K562 (cell line): Measurements from ENCODE around the gene NUP214. TPM values are rescaled to one million over a fixed set of nuclear protein-coding genes. Genes with fewer than 3 reads are reported as not detected.

ENCODE experiments used
- ATAC-seq: fragments of 200-7000 bp; cut with Tn5 transposase; 3 replicates; pipeline ENCODE4 v1.9.1; 2020; ENCODE audit warnings: moderate library complexity
- BruUV-seq: library from RNA; stranded (reverse); fragments of 400-500 nt; replicated peaks from 2 replicates; lab custom pipeline; 2021; lab: Mats Ljungman, UMichigan
- CTCF ChIA-PET: fragments of 300-600 bp; formaldehyde crosslinking; extraction: SDS; loops from one replicate; lab custom pipeline; 2021; ENCODE audit warnings: low intra/inter-chr PET ratio; lab: Yijun Ruan, JAX
- POLR2A ChIA-PET: fragments of 300-600, 350-650 bp; sonication (Branson Sonifier 250); formaldehyde crosslinking; extraction: SDS; loops from one replicate; lab custom pipeline; 2021; ENCODE audit warnings: antibody characterized with exemption, inconsistent platforms; lab: Yijun Ruan, JAX
- DNase-seq, 4 experiments: peaks; one replicate each; pipeline versions ENCODE4 v3.0.0 to v3.0.0-alpha.2; 2011 to 2018; ENCODE audit warnings: low spot score in 3 of 4, mixed read lengths in 3 of 4; ENCODE audit errors: extremely low read depth in 1 of 4
- FAIRE-seq: peaks from 2 replicates; lab custom pipeline; 2011; peaks lifted over from hg19 to GRCh38; lab: Jason Lieb, UNC
- H2AFZ ChIP-seq: 2 replicates; pipeline ENCODE4 v1.6.0; 2011; ENCODE audit warnings: low read depth, low read length, control low read depth, inconsistent platforms
- H3K27ac ChIP-seq: fragments of 200-600 bp; 3 replicates; pipeline ENCODE4 v1.8.0; 2011; ENCODE audit warnings: low read depth, mild to moderate bottlenecking, control low read depth, inconsistent platforms, low read length, moderate library complexity, mixed read lengths; ENCODE audit errors: extremely low read depth
- H3K27me3 ChIP-seq, 2 experiments: fragments of 300-600 bp in 1 of 2; 2 replicates in 1 of 2; 3 replicates in 1 of 2; pipeline versions ENCODE4 v1.6.0 to v1.8.0; 2011; ENCODE audit warnings: inconsistent platforms in 2 of 2, low read length in 2 of 2, mild to moderate bottlenecking in 1 of 2, mixed read lengths in 1 of 2, moderate library complexity in 1 of 2; ENCODE audit not compliant: control insufficient read depth in 2 of 2, insufficient read depth in 2 of 2
- H3K36me3 ChIP-seq: fragments of 300-600 bp; 3 replicates; pipeline ENCODE4 v1.8.0; 2011; ENCODE audit warnings: mild to moderate bottlenecking, low read length, inconsistent platforms; ENCODE audit not compliant: control insufficient read depth, insufficient read depth
- H3K4me1 ChIP-seq, 2 experiments: fragments of 200-600 bp in 1 of 2; replicated peaks in 1 of 2; 2 replicates in 1 of 2; 3 replicates in 1 of 2; pipeline versions ENCODE4 v1.5.1 to v1.8.0; 2011; ENCODE audit warnings: inconsistent platforms in 2 of 2, low read length in 2 of 2, mild to moderate bottlenecking in 1 of 2, mixed read lengths in 1 of 2, moderate library complexity in 1 of 2; ENCODE audit not compliant: control insufficient read depth in 2 of 2, insufficient read depth in 2 of 2
- H3K4me2 ChIP-seq: 2 replicates; pipeline ENCODE4 v1.6.1; 2011; ENCODE audit warnings: low read length, control low read depth, inconsistent platforms, mixed read lengths; ENCODE audit not compliant: insufficient read depth
- H3K4me3 ChIP-seq: fragments of 200-600 bp; sonication (generic), shearing (Covaris generic); 2 replicates; pipeline ENCODE4 v1.5.1; 2016; ENCODE audit warnings: control low read depth, inconsistent platforms
- H3K79me2 ChIP-seq: fragments of 200-600 bp; 3 replicates; pipeline ENCODE4 v1.8.0; 2011; ENCODE audit warnings: low read length, inconsistent platforms; ENCODE audit not compliant: control insufficient read depth, insufficient read depth
- H3K9ac ChIP-seq, 2 experiments: 2 replicates each; pipeline versions ENCODE4 v1.6.0 to v1.6.1; 2011; ENCODE audit warnings: low read depth in 2 of 2, low read length in 2 of 2, control low read depth in 1 of 2, inconsistent platforms in 1 of 2, mild to moderate bottlenecking in 1 of 2, mixed read lengths in 1 of 2; ENCODE audit not compliant: insufficient read depth in 1 of 2
- H3K9me1 ChIP-seq: one replicate; pipeline ENCODE4 v1.6.0; 2011; ENCODE audit warnings: inconsistent platforms, mild to moderate bottlenecking, low read length, moderate library complexity; ENCODE audit not compliant: control insufficient read depth, insufficient read depth
- H3K9me3 ChIP-seq: replicated peaks from 2 replicates; pipeline ENCODE4 v1.5.1; 2011; ENCODE audit warnings: low read depth, low read length, inconsistent platforms; ENCODE audit not compliant: control insufficient read depth, insufficient read depth
- H4K20me1 ChIP-seq: replicated peaks from 2 replicates; pipeline ENCODE4 v1.6.1; 2011; ENCODE audit warnings: low read length, inconsistent platforms, mixed read lengths; ENCODE audit not compliant: control insufficient read depth, insufficient read depth
- BCLAF1 ChIP-seq, 2 experiments: fragments of 450-650 bp in 1 of 2; IDR thresholded peaks; 2 replicates each; pipeline ENCODE4 v1.6.1; 2011 to 2017; ENCODE audit warnings: low read depth in 2 of 2, antibody characterized with exemption in 1 of 2, borderline replicate concordance in 1 of 2, low read length in 1 of 2, mild to moderate bottlenecking in 1 of 2, mixed read lengths in 1 of 2; ENCODE audit not compliant: control insufficient read depth in 1 of 2
- HDGF ChIP-seq: fragments of 450-650 bp; IDR thresholded peaks from 2 replicates; pipeline ENCODE4 v1.6.1; 2016
- HMGXB4 ChIP-seq: sonication (generic); formaldehyde crosslinking; IDR thresholded peaks from 2 replicates; pipeline ENCODE4 v1.8.1; 2023; ENCODE audit warnings: mild to moderate bottlenecking, missing genetic modification reagents
- KLF1 ChIP-seq: fragments of 450-650 bp; IDR thresholded peaks from 2 replicates; pipeline ENCODE4 v1.6.1; 2016; ENCODE audit warnings: missing genetic modification characterization, missing compliant biosample characterization
- MXD1 ChIP-seq: fragments of 250-450 bp; sonication (Bioruptor Pico); IDR thresholded peaks from 2 replicates; pipeline ENCODE4 v1.8.0; 2021; ENCODE audit warnings: borderline replicate concordance, mild to moderate bottlenecking, moderate library complexity; ENCODE audit not compliant: poor library complexity, severe bottlenecking
- STAT6 ChIP-seq: sonication (generic); formaldehyde crosslinking; IDR thresholded peaks from 2 replicates; pipeline ENCODE4 v1.8.1; 2023; ENCODE audit warnings: mild to moderate bottlenecking, missing genetic modification reagents
- WGBS: fragments of 100-300 bp; shearing (Covaris generic); methylation state at CpG from one replicate; pipeline ENCODE4 v1.1.6; 2016; ENCODE audit warnings: low coverage, mixed read lengths; ENCODE audit not compliant: insufficient coverage; ENCODE audit errors: missing lambda C conversion rate; 5-methylcytosine and 5-hydroxymethylcytosine counted together
- in situ Hi-C: fragments of 300-500 bp; cut with MboI; formaldehyde crosslinking; loops from 4 replicates; pipeline ENCODE4 v1.15.0; 2018; ENCODE audit warnings: inconsistent platforms, mixed read lengths
- intact Hi-C: fragments of 100-400 bp; cut with micrococcal nuclease; formaldehyde crosslinking; loops from 2 replicates; pipeline ENCODE4 v1.14.2; 2022
- polyA plus RNA-seq, 8 experiments: library from polyadenylated mRNA; depleted of rRNA in 4 of 8; stranded (reverse) in 5 of 8; unstranded in 3 of 8; fragments of >200 nt; fragmentation: Nextera tagmentation in 2 of 8; fragmentation: Illumina TruSeq in 1 of 8; extraction: Ambion mirVana in 2 of 8; extraction: Trizol in 1 of 8; gene quantifications; 2 replicates each; pipeline versions ENCODE4 v1.2.1 to v1.2.3, GENCODE V29; 2011 to 2014; ENCODE audit warnings: inconsistent platforms in 1 of 8, missing spikeins in 1 of 8
- total RNA-seq, 7 experiments: library from RNA; depleted of rRNA in 6 of 7; stranded (reverse); fragments of >200 nt in 6 of 7; fragmentation: Illumina TruSeq in 2 of 7; extraction: Trizol in 2 of 7; gene quantifications; 2 replicates each; pipeline versions ENCODE4 v1.2.1 to v1.2.3, GENCODE V29; 2011 to 2021; ENCODE audit warnings: low replicate concordance in 1 of 7

Gene NUP214
- total and polyA plus RNA-seq, 9 of the 15 experiments (the other 6 are each of a cell fraction or from before 2014, with no cell fraction given) = 56.9 to 332 (median 97.1) TPM

GRCh38 chr9:131120620-131121228 is 4.7 kb upstream of the NUP214 start:
- H3K9ac ChIP-seq = peak overlapping the region in 1 of 2 experiments; percentile 56; a peak in 2 of 4 replicates
- ATAC-seq = no peak
- peaks cover 12% of the 10 kb centered on the region for H3K79me2 ChIP-seq
- H4K20me1 ChIP-seq = peaks cover 15% of the 10 kb centered on the region
- POLR2A ChIA-PET = interaction anchor here (0.7 to 75.1 kb wide), 7 partner anchors 10 to 60 kb away, joined by 3 to 3336 read pairs (median 7); partner anchors contain the start of gene AIF1L
- no peaks in the 10 kb centered on the region for H3K9me3 ChIP-seq
- TF ChIP-seq HMGXB4 (CRISPR knock-in tag) (peak; percentile 61; the same call in 1 of the 2 replicates), BCLAF1 (IDR thresholded peaks at IDR 0.05; ENCODE audit: borderline replicate concordance in 1 of 2, control insufficient read depth in 1 of 2, low read depth in 2 of 2, low read length in 1 of 2) (no peak), STAT6 (peak; percentile 95), KLF1 (tag) (no peak), HDGF (no peak), MXD1 (CRISPR knock-in tag) (no peak)
- TF ChIP-seq, all 486 proteins: peak for 2
- H3K36me3 ChIP-seq = peaks cover 2% of the 10 kb centered on the region; the same call in 1 of the 3 replicates
- no peak overlapping the region for H3K4me2 ChIP-seq
- no peaks in the 10 kb centered on the region for H3K9me1 ChIP-seq
- CTCF ChIA-PET = no interaction called here
- no peak overlapping the region for H3K4me3 ChIP-seq
- H3K4me1 ChIP-seq = peaks cover 5 to 16% of the 10 kb centered on the region in 2 experiments; a peak in 3 of 5 replicates
- DNase-seq = peak in 1 of 4 experiments; percentile 58
- BruUV-seq = no TSS peak
- 17% methylated on average over 7 of the region's 7 CpGs for WGBS
- intact Hi-C loops = loop anchor here (10.0 kb wide), 1 partner anchor 214 kb away; no protein-coding TSS in a partner anchor
- in situ Hi-C loops = no loop called here
- H2AFZ ChIP-seq = no peak overlapping the region
- peaks cover 55 to 59% of the 10 kb centered on the region in 2 experiments for H3K27me3 ChIP-seq
- no peak overlapping the region for H3K27ac ChIP-seq
- FAIRE-seq = no peak
